GM18867 (cell line): Measurements from ENCODE around the gene IL2.

Experiments
- ATAC-seq: cut with Tn5 transposase; IDR thresholded peaks from one replicate; pipeline ENCODE4 v1.9.1; 2021; ENCODE audit warnings: mild to moderate bottlenecking, moderate library complexity; ENCODE audit not compliant: unreplicated experiment

The IL2 gene

GRCh38 chr4:122456231-122457116 lies at the start of gene IL2:
Gene IL2, minus strand, starts transcription at chr4:122456725. Its CDS starts 285 bp downstream, at chr4:122456440.
- ATAC-seq = no peak

- no peak for ATAC-seq
These were observed 46.7 kb upstream of the IL2 start for GRCh38 chr4:122503214-122503613.

DNA sequence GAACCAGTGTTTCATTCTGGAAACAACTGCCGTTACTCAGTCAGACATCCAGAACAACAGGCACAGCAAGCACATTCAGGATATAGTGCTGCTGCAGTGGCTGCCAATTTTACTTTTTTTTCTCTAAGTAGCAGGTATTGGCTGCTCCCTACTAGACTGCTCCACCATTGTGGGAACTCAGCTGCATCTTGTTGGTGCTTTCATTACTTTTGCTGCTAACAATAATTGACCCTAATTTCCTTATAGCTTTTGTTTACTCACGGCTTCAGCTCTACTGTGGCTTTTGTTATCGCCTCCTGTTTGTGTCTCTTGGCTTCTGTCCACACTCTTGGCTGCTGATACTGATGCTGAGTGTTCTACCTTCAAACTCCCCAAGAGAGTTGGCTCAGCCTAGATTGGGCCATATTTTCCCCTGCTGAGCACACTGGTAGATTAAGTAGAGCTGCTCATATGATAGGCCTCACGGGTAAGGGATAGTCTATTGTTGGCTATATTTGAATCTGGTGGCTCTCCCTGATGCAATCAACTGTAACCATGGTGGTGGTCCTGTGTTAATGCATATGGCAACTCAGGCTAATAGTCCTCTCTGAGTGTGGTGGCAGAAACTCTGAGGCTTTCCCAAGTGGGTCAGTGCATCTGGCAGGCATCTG lies 44.5 kb upstream of the IL2 start:
- ATAC-seq = no peak

DNA sequence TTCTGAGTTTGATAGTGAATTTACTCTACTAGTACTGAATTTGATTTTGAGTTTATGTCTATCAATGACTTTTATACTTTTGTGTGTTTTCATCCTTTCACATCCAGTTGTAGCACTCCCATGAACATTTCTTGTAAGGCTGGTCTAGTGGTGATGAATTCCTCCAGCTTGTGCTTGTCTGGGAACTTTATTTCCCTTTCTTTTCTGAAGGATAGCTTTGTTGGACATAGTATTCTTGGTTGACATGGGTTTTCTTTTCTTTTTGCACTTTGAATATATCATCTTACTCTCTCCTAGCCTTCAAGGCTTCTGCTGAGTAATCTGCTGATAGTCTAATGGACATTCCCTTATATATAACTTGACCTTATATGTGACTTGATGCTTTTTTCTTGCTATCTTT lies 32.5 kb upstream of the IL2 start:
- no peak for ATAC-seq

GRCh38 chr4:122483481-122483880 lies 27.0 kb upstream of the IL2 start:
- no peak for ATAC-seq

DNA sequence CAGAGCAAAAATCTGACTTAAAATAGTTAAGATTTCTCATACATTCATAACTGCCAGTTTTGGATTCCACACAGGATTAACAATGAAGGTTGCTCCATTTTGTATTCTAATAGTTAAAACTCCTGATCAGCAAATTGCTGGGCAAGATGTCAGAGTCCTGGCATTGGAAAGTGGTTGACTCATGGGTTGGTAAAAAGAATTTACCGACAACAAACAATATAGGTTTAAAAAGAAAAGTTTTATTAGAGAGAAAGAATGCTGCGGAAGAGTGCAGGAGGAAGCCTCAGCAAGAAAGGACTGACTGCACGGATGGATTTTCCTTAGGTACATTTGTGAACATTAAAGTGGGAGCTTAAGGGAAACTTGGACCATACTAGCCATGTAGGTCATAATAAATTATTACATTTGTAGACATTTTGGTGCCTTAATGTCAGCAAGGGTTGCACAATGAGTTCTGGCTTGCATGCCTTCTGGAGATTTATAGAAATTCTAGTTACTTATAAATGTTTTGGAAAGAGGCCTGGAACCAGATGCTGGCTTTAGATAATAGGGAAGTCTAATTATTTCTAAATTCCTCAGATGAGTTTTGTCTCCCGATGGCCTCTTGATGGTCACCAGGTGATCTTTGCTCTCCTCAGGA lies 25.4 kb upstream of the IL2 start:
- ATAC-seq = no peak

DNA sequence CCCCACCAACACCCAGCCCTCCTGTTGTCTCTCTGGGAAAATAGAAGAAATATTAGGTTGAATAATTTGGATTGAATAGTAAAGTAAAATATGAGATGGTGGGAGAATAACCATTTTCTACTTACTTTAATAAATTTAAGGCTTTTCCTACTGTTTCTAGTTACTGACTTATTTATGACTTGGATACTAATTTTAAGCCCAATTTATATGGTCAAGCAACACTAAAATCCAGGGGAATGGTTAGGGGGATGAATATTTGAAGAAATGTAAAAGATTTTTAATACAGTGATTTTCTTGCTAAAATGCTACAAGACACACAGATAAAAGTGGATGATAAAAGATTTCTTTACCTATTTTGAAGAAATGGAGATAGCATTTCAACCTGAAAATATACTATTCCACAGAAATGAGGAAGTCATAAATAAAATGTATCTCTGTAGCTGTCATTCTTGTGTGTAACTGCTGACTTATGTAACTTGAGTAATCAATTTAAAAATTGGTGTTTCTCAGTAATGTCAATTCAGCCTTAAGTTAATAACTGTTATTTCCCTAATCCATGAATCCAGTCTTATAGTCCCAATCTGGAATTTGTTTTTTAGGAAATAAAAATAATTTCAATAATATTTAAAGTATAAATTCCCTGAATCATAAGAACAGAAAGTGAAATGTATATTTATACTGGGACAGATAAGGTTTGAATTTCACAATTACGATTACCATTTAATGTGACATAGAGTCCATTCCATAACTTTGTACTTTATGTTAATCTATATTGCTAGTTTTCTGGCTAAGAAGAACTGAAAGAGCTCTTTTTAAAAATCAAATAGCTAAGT lies 24.3 kb upstream of the IL2 start:
- no peak for ATAC-seq

GRCh38 chr4:122479935-122480416 lies 23.5 kb upstream of the IL2 start:
- no peak for ATAC-seq

DNA sequence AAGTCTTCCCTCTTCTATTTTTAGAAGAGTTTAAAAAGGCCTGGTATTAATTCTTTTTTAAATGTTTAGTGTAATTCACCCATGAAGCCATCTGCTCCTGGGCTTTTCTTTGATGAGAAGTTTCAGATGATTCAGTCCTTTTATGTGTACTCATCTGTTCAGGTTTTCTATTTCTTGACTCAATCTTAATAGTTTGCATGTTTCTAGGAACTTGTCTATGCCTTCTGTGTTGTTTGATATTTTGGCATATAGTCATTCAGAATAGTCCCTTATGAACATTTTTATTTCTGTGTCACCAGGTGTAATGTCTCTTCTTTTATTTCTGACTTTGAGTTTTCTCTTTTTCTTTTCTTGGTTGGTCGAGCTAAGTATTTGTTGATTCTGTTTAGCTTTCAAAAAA lies 20.2 kb upstream of the IL2 start:
- no peak for ATAC-seq

DNA sequence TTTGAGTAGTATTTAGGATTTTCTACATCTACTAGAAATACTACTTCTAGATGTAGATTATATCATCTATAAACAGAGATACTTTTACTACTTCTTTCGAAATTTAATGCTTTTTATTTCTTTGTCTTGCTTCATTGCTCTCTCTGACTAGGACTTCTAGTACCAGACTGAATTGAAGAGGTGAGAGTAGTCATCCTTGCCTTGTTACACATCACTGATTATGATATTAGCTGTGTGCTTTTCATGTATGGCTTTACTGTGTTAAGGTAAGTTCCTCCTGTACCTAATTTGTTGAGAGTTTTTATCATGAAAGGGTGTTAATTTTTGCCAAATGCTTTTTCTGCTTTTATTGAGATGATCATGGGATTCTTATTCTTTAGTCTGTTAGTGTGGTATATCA lies 19.6 kb upstream of the IL2 start:
- no peak for ATAC-seq

- no peak for ATAC-seq
These were observed 18.7 kb upstream of the IL2 start for GRCh38 chr4:122475233-122475632.

DNA sequence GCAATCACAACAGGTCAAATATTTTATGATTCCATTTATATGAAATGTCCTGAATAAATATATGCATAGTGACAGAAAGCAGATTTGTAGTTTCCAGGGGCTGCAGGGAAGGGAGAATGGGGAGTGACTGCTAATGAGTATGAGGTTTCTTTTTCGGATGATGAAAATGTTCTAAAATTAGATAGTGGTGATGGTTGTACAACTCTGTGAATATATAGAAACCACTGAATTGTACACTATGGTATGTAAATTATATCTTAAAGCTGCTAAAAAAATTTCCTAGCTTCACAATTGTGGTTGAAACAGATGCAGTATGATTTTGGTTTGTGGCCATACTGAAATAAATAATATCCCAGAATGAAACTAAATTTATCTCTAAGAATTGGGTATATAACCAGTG lies 12.9 kb upstream of the IL2 start:
- ATAC-seq = no peak

- ATAC-seq = peak; percentile 90
These were observed 2.1 kb upstream of the IL2 start for GRCh38 chr4:122458625-122459024.

DNA sequence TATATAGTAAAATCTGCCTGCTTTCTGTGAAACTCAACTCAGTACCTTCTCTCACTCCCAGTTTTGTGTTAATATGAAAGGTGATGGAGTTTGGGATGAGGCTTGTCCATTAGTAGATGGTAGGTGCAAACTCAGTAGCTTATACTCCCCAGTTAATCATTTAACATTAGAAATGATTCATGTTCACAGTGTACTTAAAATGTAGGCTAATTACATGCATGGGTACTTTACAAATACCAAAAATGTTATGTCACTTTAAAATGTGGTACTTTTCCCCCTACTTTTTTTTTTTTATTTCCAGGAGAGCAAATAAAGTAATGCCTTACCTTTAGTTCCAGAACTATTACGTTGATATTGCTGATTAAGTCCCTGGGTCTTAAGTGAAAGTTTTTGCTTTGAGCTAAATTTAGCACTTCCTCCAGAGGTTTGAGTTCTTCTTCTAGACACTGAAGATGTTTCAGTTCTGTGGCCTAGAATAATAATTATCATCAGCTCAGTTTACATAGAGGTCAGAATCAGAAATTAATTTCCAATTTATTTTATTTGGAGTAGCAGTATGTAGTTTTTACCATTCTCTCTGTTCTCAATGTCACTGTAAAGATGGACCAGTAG lies 3.0 kb downstream of the IL2 start:
- no peak for ATAC-seq

- ATAC-seq = no peak
These were observed 5.7 kb downstream of the IL2 start for GRCh38 chr4:122450847-122451246.

DNA sequence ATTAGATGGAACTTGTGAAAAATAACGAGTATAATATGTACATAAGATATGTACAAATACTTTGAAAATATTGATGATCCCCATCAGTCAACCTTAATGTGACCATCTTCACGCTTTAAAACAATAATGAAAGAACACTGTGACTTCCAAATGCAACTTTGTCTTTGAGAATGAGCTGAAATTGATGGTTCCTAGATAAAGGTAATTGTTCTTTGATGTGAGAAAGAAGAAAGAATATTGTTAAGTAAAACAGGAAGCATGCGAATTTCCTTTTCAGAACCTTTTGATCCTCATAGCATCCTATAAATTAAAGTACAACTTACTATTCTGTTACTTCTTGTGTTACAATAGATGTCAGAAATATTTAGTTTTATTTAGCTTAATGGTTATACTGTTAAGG lies 22.2 kb downstream of the IL2 start:
- ATAC-seq = no peak

DNA sequence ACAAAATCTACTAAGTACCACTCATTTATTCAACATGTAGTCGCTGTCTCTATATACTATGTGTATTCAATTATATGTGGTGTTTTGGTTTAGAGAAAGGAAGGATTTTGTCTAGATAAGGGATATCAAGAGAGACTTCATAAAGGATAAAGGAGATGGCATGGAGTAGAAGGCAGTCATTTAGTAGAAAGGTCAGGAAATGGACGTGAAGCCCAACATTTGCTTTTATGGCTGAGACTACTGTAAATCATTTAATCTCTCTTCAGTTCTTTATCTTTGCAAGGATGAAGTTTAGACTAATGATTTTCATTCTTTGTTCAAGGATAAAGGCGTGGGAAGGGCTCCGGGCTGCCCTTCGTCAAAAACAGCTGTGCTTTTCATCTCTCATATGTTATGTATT lies 25.2 kb downstream of the IL2 start:
- no peak for ATAC-seq

DNA sequence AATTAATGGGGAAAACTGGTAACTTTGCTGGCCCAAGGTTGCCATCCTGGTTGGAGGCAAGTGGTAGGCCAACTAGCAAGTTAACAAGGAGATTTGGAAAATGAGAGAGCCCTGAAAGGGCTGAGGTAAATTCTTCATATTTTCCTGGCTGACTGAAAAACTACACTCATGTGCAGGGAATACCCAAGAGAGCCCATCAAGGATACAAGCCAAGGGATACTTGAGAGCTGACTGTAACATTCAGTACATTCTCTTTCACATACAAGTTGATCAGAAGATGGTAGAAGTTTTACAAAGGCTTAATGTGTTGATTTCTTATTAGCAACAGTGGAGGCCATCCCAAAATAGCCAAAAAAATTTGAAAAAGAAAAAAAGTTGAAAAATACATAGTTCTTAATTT lies 33.3 kb downstream of the IL2 start:
- no peak for ATAC-seq

DNA sequence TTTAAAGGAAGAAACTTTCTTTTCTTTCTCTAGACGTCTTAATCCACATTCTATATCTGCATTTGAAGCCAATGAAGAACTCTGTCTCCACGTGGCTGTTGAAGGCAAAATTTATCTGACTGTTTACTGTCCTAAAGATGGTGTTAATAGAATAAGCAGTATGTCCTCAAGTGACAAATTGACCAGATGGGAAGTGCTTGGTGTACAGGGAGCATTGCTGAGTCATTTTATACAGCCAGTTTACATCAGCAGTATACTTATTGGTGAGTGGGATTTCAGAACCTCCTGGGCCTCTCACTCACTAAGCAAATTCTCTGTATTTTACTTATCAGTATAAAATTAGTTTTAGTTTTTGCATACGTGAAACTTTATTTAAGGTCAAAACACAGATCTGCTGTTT lies 44.0 kb downstream of the IL2 start:
- ATAC-seq = no peak

- no peak for ATAC-seq
These were observed 52.7 kb downstream of the IL2 start for GRCh38 chr4:122403861-122404260.
